Stimulated activated CD8-positive, alpha-beta memory T cell treated with anti-CD3 and anti-CD28 coated beads, Interleukin-12 subunit alpha, Interleukin-12 subunit beta, amount 100 ng/mL, for 24 hours (primary cell): ENCODE data around the gene CHST15.

Source experiments
- DNase-seq: peaks from one replicate; pipeline ENCODE4 v3.0.0-alpha.2; 2020; ENCODE audit errors: extremely low read depth

CHST15 gene

GRCh38 chr10:124029559-124029958 is 63.8 kb downstream of the CHST15 start:
- no peak for DNase-seq

- DNase-seq: no peak
These were observed 64.5 kb downstream of the CHST15 start for GRCh38 chr10:124028700-124029480.

- no peak for DNase-seq
These were observed 65.7 kb downstream of the CHST15 start for GRCh38 chr10:124027651-124028050.

- DNase-seq: no peak
These were observed 66.3 kb downstream of the CHST15 start for GRCh38 chr10:124027031-124027611.

- no peak for DNase-seq
These were observed 66.8 kb downstream of the CHST15 start for GRCh38 chr10:124026589-124026939.

- no peak for DNase-seq
These were observed 67.5 kb downstream of the CHST15 start for GRCh38 chr10:124025660-124026588.

- DNase-seq: no peak
These were observed 68.2 kb downstream of the CHST15 start for GRCh38 chr10:124025152-124025551.

- DNase-seq: no peak
These were observed 71.3 kb downstream of the CHST15 start for GRCh38 chr10:124022066-124022465.

- no peak for DNase-seq
These were observed 72.2 kb downstream of the CHST15 start for GRCh38 chr10:124020981-124021815.

- DNase-seq: no peak
These were observed 73.3 kb downstream of the CHST15 start for GRCh38 chr10:124019886-124020797.

GRCh38 chr10:124018886-124019525 is 74.4 kb downstream of the CHST15 start:
- DNase-seq: no peak

GRCh38 chr10:124017729-124018128 is 75.7 kb downstream of the CHST15 start:
- DNase-seq: no peak

GRCh38 chr10:124016804-124017375 is 76.5 kb downstream of the CHST15 start:
- no peak for DNase-seq

- DNase-seq: no peak
These were observed 77.4 kb downstream of the CHST15 start for GRCh38 chr10:124015991-124016390.

GRCh38 chr10:124014416-124015154 is 78.8 kb downstream of the CHST15 start:
- no peak for DNase-seq

- no peak for DNase-seq
These were observed 79.5 kb downstream of the CHST15 start for GRCh38 chr10:124013916-124014315.

- DNase-seq: no peak
These were observed 80.4 kb downstream of the CHST15 start for GRCh38 chr10:124012991-124013390.

GRCh38 chr10:124012583-124012982 is 80.8 kb downstream of the CHST15 start:
- no peak for DNase-seq

GRCh38 chr10:124012066-124012465 is 81.3 kb downstream of the CHST15 start:
- DNase-seq: no peak
